HS-5 (cell line): ENCODE results near the gene FAM3D.
"Not testable (repeated sequence)": the region's sequence is repeated elsewhere in the genome, so short reads cannot be mapped to it uniquely, and the experiment has no call there.

Experiments used
- DNase-seq: peaks from one replicate; pipeline ENCODE4 v3.0.0-alpha.2; 2012; ENCODE audit warnings: low read depth

FAM3D gene

GRCh38 chr3:58666683-58667082 lies at the start of gene FAM3D:
TSS of gene FAM3D (minus strand) at chr3:58666774. CDS start at chr3:58655563, 11,211 bp downstream.
- no peak for DNase-seq

GRCh38 chr3:58713715-58714401 lies 47.3 kb upstream of the FAM3D start:
- DNase-seq = no peak

- no peak for DNase-seq
Measured at GRCh38 chr3:58711871-58712270, 45.3 kb upstream of the FAM3D start.

GRCh38 chr3:58708983-58709382 lies 42.4 kb upstream of the FAM3D start:
- DNase-seq = not testable (repeated sequence)

- DNase-seq = no peak
Measured at GRCh38 chr3:58708116-58708791, 41.7 kb upstream of the FAM3D start.

- DNase-seq = no peak
Measured at GRCh38 chr3:58707390-58707930, 40.9 kb upstream of the FAM3D start.

- DNase-seq = no peak
Measured at GRCh38 chr3:58706395-58707167, 40.0 kb upstream of the FAM3D start.

- DNase-seq = no peak
Measured at GRCh38 chr3:58704745-58705144, 38.2 kb upstream of the FAM3D start.

- DNase-seq = not testable (repeated sequence)
Measured at GRCh38 chr3:58704304-58704703, 37.7 kb upstream of the FAM3D start.

GRCh38 chr3:58698246-58698645 lies 31.7 kb upstream of the FAM3D start:
- no peak for DNase-seq

GRCh38 chr3:58697561-58697960 lies 31.0 kb upstream of the FAM3D start:
- DNase-seq = no peak

- not testable (repeated sequence) for DNase-seq
Measured at GRCh38 chr3:58696813-58697212, 30.2 kb upstream of the FAM3D start.

- DNase-seq = no peak
Measured at GRCh38 chr3:58696093-58696492, 29.5 kb upstream of the FAM3D start.

GRCh38 chr3:58695284-58695683 lies 28.7 kb upstream of the FAM3D start:
- not testable (repeated sequence) for DNase-seq

- DNase-seq = no peak
Measured at GRCh38 chr3:58693940-58694850, 27.6 kb upstream of the FAM3D start.

- DNase-seq = no peak
Measured at GRCh38 chr3:58692484-58692883, 25.9 kb upstream of the FAM3D start.

GRCh38 chr3:58691997-58692396 lies 25.4 kb upstream of the FAM3D start:
- peak; percentile 2 for DNase-seq

GRCh38 chr3:58690490-58690889 lies 23.9 kb upstream of the FAM3D start:
- DNase-seq = no peak

GRCh38 chr3:58688574-58688973 lies 22.0 kb upstream of the FAM3D start:
- no peak for DNase-seq

- no peak for DNase-seq
Measured at GRCh38 chr3:58686847-58687246, 20.3 kb upstream of the FAM3D start.

GRCh38 chr3:58685641-58686040 lies 19.1 kb upstream of the FAM3D start:
- DNase-seq = no peak

GRCh38 chr3:58683466-58683865 lies 16.9 kb upstream of the FAM3D start:
- no peak for DNase-seq
